Cardiac fibroblast (primary cell): Measurements from ENCODE around the gene LSP1.

Experiments
- DNase-seq, 2 donors: peaks; one replicate each; pipeline versions ENCODE4 v3.0.0 to v3.0.0-alpha.2; 2010; ENCODE audit warnings: low read depth in 2 of 2
- H3K4me3 ChIP-seq, 2 donors: replicated peaks in 1 of 2; 1 replicate in 1 of 2; 2 replicates in 1 of 2; pipeline ENCODE4 v1.5.1; 2011; ENCODE audit warnings: low read depth in 2 of 2, low read length in 2 of 2, mild to moderate bottlenecking in 2 of 2, moderate library complexity in 1 of 2
- CTCF ChIP-seq: IDR thresholded peaks from one replicate; pipeline ENCODE4 v1.5.1; 2011; ENCODE audit warnings: low read depth, mild to moderate bottlenecking, low read length, inconsistent platforms

Gene LSP1

GRCh38 chr11:1858154-1858553 is 5.3 kb downstream of the LSP1 start:
- TF ChIP-seq CTCF: no peak
- H3K4me3 ChIP-seq: no peak overlapping the region
- DNase-seq: no peak

GRCh38 chr11:1858576-1858975 is 5.7 kb downstream of the LSP1 start:
- DNase-seq: no peak
- H3K4me3 ChIP-seq: no peak overlapping the region
- no peak for TF ChIP-seq CTCF

GRCh38 chr11:1859004-1859403 is 6.1 kb downstream of the LSP1 start:
- TF ChIP-seq CTCF: no peak
- H3K4me3 ChIP-seq: no peak overlapping the region
- no peak for DNase-seq

- no peak for DNase-seq
- H3K4me3 ChIP-seq: no peak overlapping the region
- no peak for TF ChIP-seq CTCF
Measured at GRCh38 chr11:1860108-1860507, 7.2 kb downstream of the LSP1 start.

- DNase-seq: no peak
- TF ChIP-seq CTCF: no peak
- no peak overlapping the region for H3K4me3 ChIP-seq
Measured at GRCh38 chr11:1861435-1862411, 8.8 kb downstream of the LSP1 start.

- peak; percentile 37 to 65 for DNase-seq
- no peak overlapping the region for H3K4me3 ChIP-seq
- no peak for TF ChIP-seq CTCF
Measured at GRCh38 chr11:1862588-1863351, 9.9 kb downstream of the LSP1 start.
